GM18517 (cell line): ENCODE data around the gene FBRSL1.

Experiments
- ATAC-seq: cut with Tn5 transposase; IDR thresholded peaks from one replicate; pipeline ENCODE4 v1.9.1; 2021; ENCODE audit warnings: mild to moderate bottlenecking, moderate library complexity; ENCODE audit not compliant: unreplicated experiment

The FBRSL1 gene

GRCh38 chr12:132483208-132483607 is 6.7 kb upstream of the FBRSL1 start:
- ATAC-seq: no peak

GRCh38 chr12:132483612-132484011 is 6.3 kb upstream of the FBRSL1 start:
- no peak for ATAC-seq

DNA sequence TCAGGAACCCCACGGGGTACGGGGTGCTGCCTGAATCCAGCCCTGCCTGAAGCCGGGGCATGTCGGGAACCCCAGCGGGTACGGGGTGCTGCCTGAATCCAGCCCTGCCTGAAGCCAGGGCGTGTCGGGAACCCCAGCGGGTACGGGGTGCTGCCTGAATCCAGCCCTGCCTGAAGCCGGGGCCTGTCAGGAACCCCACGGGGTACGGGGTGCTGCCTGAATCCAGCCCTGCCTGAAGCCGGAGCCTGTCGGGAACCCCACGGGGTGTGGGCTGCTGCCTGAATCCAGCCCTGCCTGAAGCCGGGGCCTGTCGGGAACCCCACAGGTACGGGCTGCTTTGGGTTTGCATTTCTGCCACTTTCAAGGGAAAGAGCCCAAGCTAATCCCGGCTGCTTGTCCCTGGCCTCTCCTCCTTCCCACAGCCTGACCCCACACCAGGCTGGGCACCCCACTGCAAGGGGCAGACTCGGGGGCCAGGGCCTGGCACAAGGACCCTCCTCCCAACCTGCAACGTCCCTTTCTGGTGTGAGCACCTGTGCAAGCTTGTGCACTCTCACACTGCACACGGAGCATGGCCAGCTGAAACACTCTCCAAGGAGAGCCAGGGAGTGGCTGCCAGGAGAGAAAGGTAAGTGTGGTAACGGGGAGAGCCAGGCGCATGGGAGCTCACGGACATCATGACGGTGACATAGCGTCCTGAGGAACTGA is 5.6 kb upstream of the FBRSL1 start:
- ATAC-seq: no peak

GRCh38 chr12:132484891-132485441 is 5.0 kb upstream of the FBRSL1 start:
- no peak for ATAC-seq

DNA sequence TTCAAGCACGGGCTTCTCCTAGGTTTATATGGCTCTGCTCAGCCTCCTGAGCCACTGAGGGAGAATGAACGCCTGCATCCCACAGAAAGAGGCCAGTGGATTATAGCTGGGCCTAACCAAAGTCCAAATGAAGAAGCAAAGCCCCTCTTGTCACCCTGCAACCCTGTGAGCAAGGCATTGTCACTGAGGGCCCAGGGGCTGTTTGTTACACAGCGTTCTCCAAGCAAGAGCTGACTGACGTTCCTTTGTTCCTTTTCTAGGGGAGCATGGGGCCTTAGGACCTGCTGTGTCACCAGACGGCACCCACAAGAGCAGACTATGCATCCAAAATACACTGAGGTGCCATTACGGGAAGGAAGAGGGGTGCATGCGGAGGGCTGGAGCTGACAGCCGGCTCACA is 4.3 kb upstream of the FBRSL1 start:
- no peak for ATAC-seq

DNA sequence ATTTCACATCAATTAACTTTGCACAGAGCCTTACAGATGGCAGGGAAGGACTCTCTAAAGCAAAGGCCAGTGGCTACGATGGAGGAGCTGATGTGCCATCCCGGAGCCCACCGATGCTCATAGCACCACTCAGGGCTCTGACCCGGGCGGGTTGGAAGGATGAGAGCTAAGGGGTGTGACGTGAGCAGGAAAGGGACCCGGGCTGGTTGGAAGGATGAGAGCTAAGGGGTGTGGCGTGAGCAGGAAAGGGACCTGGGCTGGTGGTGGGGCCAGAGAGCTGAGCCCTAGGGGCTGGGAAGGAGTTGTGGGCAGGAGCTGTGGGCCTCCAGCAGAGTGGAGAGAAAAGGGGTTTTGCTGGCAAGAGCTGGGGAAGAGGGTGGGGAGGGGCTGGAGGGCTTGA is 3.8 kb upstream of the FBRSL1 start:
- no peak for ATAC-seq

DNA sequence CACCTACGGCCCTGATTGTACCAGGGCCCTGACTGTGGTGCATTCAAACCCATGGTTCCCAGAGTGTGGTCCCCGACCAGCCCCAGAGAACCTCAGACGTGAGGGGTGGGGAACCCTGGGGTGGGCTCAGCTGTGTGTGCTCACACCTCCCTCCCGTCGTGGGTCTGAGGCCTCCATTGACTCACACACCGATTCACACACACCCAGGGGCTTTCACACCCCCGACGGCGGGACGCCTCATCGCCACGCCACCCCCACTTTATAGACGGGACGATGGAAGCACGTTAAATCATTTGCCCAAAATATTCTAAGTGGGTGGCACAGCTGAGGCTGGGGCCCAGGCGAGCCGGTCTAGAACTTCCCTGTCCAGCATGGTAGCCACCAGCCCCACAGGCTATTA is 3.4 kb upstream of the FBRSL1 start:
- ATAC-seq: no peak

DNA sequence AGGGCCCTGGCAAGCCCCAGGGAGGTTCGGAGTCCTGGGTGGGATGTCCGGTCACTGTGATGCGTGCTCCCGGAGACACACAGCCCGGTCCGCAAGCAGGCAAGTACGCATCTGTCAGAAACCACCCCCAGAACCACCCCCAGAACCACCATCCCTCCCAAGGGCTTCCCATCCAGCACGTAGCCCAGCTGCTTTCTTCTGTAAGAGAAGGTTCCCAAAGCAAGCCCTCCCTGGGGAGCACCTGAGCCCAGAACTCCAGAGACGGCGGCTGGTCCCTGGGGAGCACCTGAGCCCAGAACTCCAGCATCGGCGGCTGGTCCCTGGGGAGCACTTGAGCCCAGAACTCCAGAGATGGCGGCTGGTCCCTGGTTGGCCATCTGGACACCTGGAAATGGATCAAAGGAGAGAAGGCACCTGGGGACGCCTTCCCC is 2.6 kb upstream of the FBRSL1 start:
- no peak for ATAC-seq

DNA sequence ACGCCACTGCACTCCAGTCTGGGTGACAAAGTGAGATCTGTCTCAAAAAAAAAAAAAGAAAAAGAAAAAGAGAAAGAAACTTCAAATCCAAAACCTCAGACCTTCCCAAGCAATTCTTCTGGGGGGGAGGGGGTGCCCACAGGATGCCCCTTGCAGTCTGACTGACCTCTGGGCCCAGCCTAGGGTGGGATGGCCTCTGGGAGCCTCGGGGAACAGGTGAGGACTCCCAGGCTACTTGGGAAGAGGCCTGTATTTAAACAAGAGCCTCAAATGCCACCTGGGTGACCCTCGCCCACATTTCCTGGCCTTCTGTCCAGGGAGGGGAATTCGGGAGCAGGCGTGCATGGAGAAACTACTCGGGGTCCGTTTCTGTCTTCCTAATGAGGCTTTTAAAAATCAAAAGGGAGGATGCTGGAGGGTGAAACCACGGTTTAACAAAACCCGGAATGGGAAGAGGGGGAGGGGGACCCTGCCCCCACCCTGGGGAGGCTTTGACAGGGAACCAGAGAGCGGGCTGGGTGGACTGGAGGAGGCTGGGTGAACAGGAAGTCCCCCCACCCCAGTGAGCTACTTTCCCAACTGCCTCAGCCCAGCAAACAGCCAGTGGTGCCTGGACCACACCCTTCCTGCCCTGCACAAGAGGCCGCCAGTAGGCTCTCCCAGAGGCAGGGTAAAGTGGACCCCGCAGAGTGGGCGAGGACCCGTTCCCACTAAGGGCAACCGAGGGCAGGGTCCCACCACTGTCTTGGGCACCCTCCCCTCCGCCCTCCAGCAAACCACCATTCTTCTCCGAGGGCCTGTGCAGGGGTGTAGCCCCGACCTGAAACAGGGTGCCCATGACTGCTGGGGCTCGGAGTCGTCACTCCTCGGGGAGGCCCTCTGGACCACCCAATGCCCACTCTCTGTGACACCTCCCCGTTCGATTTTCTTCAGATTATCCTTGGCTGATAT is 1.5 kb upstream of the FBRSL1 start:
- ATAC-seq: no peak

- ATAC-seq: no peak
Measured at GRCh38 chr12:132489078-132489601, 811 bp upstream of the FBRSL1 start.

- ATAC-seq: no peak
Measured at GRCh38 chr12:132490422-132491137, 629 bp downstream of the FBRSL1 start.

DNA sequence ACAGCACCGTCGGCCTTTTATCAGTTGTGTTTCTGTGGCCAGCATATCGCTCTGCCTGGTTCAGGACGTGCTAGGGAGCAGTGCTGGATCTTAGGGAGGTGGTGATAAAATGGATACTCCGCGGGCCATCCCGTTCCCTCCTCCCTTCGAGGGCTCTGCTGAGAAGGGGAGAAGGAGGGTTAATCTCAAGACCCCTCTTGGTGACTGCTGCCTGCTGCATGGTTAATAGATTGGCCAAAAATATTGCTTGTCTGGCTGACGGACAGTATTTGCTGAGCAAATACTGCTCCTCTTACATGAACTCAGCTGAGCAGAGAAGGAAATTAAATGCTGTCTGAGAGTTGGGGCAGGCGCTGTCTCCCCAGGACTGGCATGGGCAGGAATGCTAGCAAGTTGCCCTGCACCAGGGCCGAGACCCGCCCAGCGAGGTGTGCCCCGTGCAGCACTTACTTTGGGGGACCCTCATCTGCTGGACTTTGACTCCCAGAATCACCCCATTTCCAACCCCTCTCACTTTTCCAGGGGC is 1.2 kb downstream of the FBRSL1 start:
- ATAC-seq: no peak

GRCh38 chr12:132491761-132492378 is 1.9 kb downstream of the FBRSL1 start:
- ATAC-seq: no peak

DNA sequence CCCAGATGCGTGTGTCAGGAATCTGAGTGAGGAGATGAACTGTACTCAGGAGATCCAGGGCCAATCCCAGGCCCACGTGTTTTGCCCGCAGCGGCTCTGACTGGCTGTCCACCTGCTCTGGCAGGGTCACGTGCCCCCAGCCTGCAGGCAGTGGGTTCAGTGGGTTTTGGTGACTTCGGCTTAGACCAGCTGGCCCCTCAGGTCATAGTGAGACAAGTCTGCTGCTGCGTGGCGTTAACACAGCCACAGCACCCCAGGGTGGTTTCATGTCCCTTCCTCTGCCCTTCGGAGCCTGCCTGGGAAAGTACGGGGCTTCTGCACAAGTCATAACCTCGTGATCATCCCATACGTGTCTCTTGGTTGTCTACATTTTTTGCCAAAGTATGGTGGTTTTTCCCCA is 2.6 kb downstream of the FBRSL1 start:
- no peak for ATAC-seq

DNA sequence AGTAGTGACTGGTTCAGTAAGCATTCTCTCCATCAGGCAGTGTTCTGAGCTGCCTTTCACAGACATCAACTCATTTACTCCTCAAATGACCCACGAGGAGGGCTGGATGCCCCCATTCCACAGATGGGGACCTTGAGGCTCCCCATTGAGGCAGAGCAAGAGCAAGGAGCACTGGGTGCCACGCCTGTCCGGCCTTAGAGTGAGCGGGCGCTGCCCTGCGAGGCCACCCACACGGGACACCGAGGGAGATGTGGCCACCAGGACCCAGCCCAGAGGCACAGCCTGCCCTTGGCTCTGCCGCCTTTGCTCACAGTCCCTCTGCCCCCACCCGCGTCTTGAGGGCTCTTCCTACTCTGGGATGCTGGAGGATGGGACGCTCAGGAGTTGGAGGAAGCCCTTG is 3.0 kb downstream of the FBRSL1 start:
- ATAC-seq: no peak

GRCh38 chr12:132493482-132494178 is 3.7 kb downstream of the FBRSL1 start:
- no peak for ATAC-seq

GRCh38 chr12:132494294-132495164 is 4.6 kb downstream of the FBRSL1 start:
- no peak for ATAC-seq

DNA sequence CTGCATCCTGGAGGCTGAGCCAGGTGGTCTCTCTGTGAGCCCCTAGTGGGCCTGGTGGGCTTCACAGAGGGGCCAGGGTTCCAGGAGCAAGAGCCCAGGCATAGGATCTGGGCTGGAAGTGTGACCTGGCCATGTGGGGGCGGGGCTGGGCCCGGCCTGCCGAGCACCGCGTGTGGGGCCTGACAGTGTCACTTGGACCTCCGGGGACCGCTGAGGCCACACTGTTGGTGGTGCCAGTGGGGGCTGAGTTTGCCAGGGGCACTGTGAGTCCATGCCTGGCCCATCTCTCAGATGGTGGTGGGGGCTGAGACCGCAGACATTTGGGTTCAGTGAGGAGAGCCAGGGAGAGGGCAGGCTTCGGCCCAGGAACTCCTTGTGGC is 5.2 kb downstream of the FBRSL1 start:
- no peak for ATAC-seq
